OCI-LY3 (cell line): ENCODE results near the gene ARL3.

Source experiments
- CTCF ChIP-seq: fragments of 200-600, 300-600 bp; sonication (generic); IDR thresholded peaks from 2 replicates; pipeline ENCODE4 v1.5.1; 2014; ENCODE audit warnings: antibody characterized with exemption, low read length, low read depth
- EZH2phosphoT487 ChIP-seq: fragments of 200-600 bp; shearing (Covaris generic); IDR thresholded peaks from 2 replicates; pipeline ENCODE4 v1.6.1; 2018; ENCODE audit warnings: antibody characterized with exemption, mixed run types, low read depth

- TF ChIP-seq CTCF (no peak), EZH2phosphoT487 (no peak)
These were observed 72.8 kb downstream of the ARL3 start for GRCh38 chr10:102641402-102641801.
